SK-N-SH (cell line): ENCODE results near the gene STXBP1. TPM values are rescaled to one million over a fixed set of nuclear protein-coding genes. Genes with fewer than 3 reads are reported as not detected.
"Not testable (repeated sequence)": the region's sequence is repeated elsewhere in the genome, so short reads cannot be mapped to it uniquely, and the experiment has no call there.

Experiments used
- CTCF ChIA-PET: fragments of 300-600, 350-600 bp; formaldehyde crosslinking; extraction: SDS; loops from one replicate; lab custom pipeline; 2021; lab: Yijun Ruan, JAX
- POLR2A ChIA-PET: fragments of 350-600 bp; sonication (Branson Sonifier 250); formaldehyde crosslinking; extraction: SDS; loops from one replicate; lab custom pipeline; 2020; ENCODE audit warnings: antibody characterized with exemption, inconsistent platforms; lab: Yijun Ruan, JAX
- DNase-seq: peaks from one replicate; pipeline ENCODE4 v3.0.0; 2012
- H2AFZ ChIP-seq: fragments of 200-600 bp; sonication (generic); 2 replicates; pipeline ENCODE4 v1.8.1; 2016; ENCODE audit warnings: antibody characterized with exemption, mild to moderate bottlenecking, low read depth
- H3F3A ChIP-seq: fragments of 200-600 bp; sonication (generic); replicated peaks from 2 replicates; pipeline ENCODE3; 2016; ENCODE audit warnings: antibody characterized with exemption, mild to moderate bottlenecking; ENCODE audit not compliant: insufficient read depth
- H3K27ac ChIP-seq, 2 experiments: fragments of 200-500 bp in 1 of 2; fragments of 200-600 bp in 1 of 2; sonication (Bioruptor generic) in 1 of 2; sonication (generic), shearing (Covaris generic) in 1 of 2; 2 replicates each; pipeline versions ENCODE4 v1.5.1 to v1.6.1; 2014 to 2016; ENCODE audit warnings: low read depth in 2 of 2, inconsistent platforms in 1 of 2, low read length in 1 of 2, mild to moderate bottlenecking in 1 of 2, mixed read lengths in 1 of 2
- H3K27me3 ChIP-seq: fragments of 200-600 bp; sonication (generic), shearing (Covaris generic); 2 replicates; pipeline ENCODE4 v1.6.1; 2016; ENCODE audit warnings: mixed run types; ENCODE audit not compliant: insufficient read depth
- H3K36me3 ChIP-seq, 2 experiments: fragments of 200-500 bp in 1 of 2; fragments of 200-600 bp in 1 of 2; sonication (Bioruptor generic) in 1 of 2; sonication (generic) in 1 of 2; replicated peaks in 1 of 2; 2 replicates each; pipeline versions ENCODE3 to v1.5.1; 2014 to 2016; ENCODE audit warnings: low read length in 1 of 2, mild to moderate bottlenecking in 1 of 2; ENCODE audit not compliant: insufficient read depth in 2 of 2, control insufficient read depth in 1 of 2
- H3K4me1 ChIP-seq, 2 experiments: fragments of 200-500 bp in 1 of 2; fragments of 200-600 bp in 1 of 2; sonication (Bioruptor generic) in 1 of 2; sonication (generic), shearing (Covaris generic) in 1 of 2; 2 replicates each; pipeline versions ENCODE4 v1.5.1 to v1.6.1; 2014 to 2016; ENCODE audit warnings: low read depth in 1 of 2, low read length in 1 of 2, mixed run types in 1 of 2; ENCODE audit not compliant: insufficient read depth in 2 of 2, control insufficient read depth in 1 of 2
- H3K4me2 ChIP-seq: fragments of 200-600 bp; sonication (generic), shearing (Covaris generic); 2 replicates; pipeline ENCODE4 v1.6.1; 2017; ENCODE audit warnings: mixed run types
- H3K4me3 ChIP-seq, 2 experiments: fragments of 200-500 bp in 1 of 2; fragments of 200-600 bp in 1 of 2; sonication (Bioruptor generic) in 1 of 2; sonication (generic), shearing (Covaris generic) in 1 of 2; 2 replicates each; pipeline versions ENCODE4 v1.5.1 to v1.8.1; 2014 to 2016; ENCODE audit warnings: low read depth in 2 of 2, inconsistent platforms in 1 of 2, low read length in 1 of 2, mild to moderate bottlenecking in 1 of 2, mixed read lengths in 1 of 2, moderate library complexity in 1 of 2
- H3K79me2 ChIP-seq: fragments of 200-600 bp; sonication (generic); 2 replicates; pipeline ENCODE4 v1.8.1; 2017; ENCODE audit warnings: mild to moderate bottlenecking; ENCODE audit not compliant: insufficient read depth
- H3K9ac ChIP-seq: fragments of 200-600 bp; sonication (generic); 2 replicates; pipeline ENCODE4 v1.6.1; 2017; ENCODE audit warnings: mixed run types
- H3K9me2 ChIP-seq: fragments of 200-600 bp; sonication (generic); 2 replicates; pipeline ENCODE4 v1.6.1; 2017; ENCODE audit warnings: mixed run types
- H3K9me3 ChIP-seq: fragments of 200-600 bp; sonication (generic); 2 replicates; pipeline ENCODE4 v1.6.1; 2017; ENCODE audit warnings: mixed run types, mild to moderate bottlenecking, moderate library complexity
- H4K20me1 ChIP-seq: fragments of 200-600 bp; sonication (generic); 2 replicates; pipeline ENCODE4 v1.6.1; 2017; ENCODE audit warnings: mild to moderate bottlenecking, mixed run types; ENCODE audit not compliant: insufficient read depth
- CHD2 ChIP-seq: fragments of 150-350 bp; IDR thresholded peaks from 2 replicates; pipeline ENCODE4 v1.6.1; 2018; ENCODE audit warnings: low read length; ENCODE audit not compliant: partially characterized antibody
- EP300 ChIP-seq, 2 experiments: IDR thresholded peaks; 2 replicates each; pipeline versions ENCODE4 v1.4.0 to v1.6.1; 2012; ENCODE audit warnings: borderline replicate concordance in 1 of 2, low read depth in 1 of 2, low read length in 1 of 2
- FOSL2 ChIP-seq: IDR thresholded peaks from 2 replicates; pipeline ENCODE4 v1.4.0; 2012; ENCODE audit warnings: low read depth, mild to moderate bottlenecking, moderate library complexity, borderline replicate concordance
- FOXM1 ChIP-seq: IDR thresholded peaks from 2 replicates; pipeline ENCODE4 v1.4.0; 2012; ENCODE audit warnings: low read depth, mild to moderate bottlenecking
- GABPA ChIP-seq: IDR thresholded peaks from 2 replicates; pipeline ENCODE4 v1.4.0; 2012; ENCODE audit warnings: low read depth, mild to moderate bottlenecking
- GATA2 ChIP-seq: sonication (generic); formaldehyde crosslinking; IDR thresholded peaks from 2 replicates; pipeline ENCODE4 v1.5.0; 2020; ENCODE audit warnings: mild to moderate bottlenecking, missing genetic modification reagents
- MEF2A ChIP-seq: IDR thresholded peaks from 2 replicates; pipeline ENCODE4 v1.4.0; 2012; ENCODE audit warnings: low read depth, borderline replicate concordance
- NFIC ChIP-seq: IDR thresholded peaks from 2 replicates; pipeline ENCODE4 v1.4.0; 2012; ENCODE audit warnings: borderline replicate concordance
- NRF1 ChIP-seq: IDR thresholded peaks from 2 replicates; pipeline ENCODE4 v1.6.1; 2012; ENCODE audit warnings: low read depth, mild to moderate bottlenecking, low read length
- PBX3 ChIP-seq: IDR thresholded peaks from 2 replicates; pipeline ENCODE4; 2012
- POLR2AphosphoS5 ChIP-seq: IDR thresholded peaks from 2 replicates; pipeline ENCODE4 v1.6.1; 2012; ENCODE audit warnings: low read depth, low read length
- RFX5 ChIP-seq: IDR thresholded peaks from 2 replicates; pipeline ENCODE4 v1.6.1; 2012; ENCODE audit warnings: mild to moderate bottlenecking, improper control_type of control experiment, low read length
- SIN3A ChIP-seq: IDR thresholded peaks from 2 replicates; pipeline ENCODE4 v1.6.1; 2012; ENCODE audit warnings: low read depth, mild to moderate bottlenecking, low read length, moderate library complexity, borderline replicate concordance
- SMC3 ChIP-seq: IDR thresholded peaks from 2 replicates; pipeline ENCODE4 v1.6.1; 2012; ENCODE audit warnings: low read depth, low read length, improper control_type of control experiment
- TAF1 ChIP-seq: IDR thresholded peaks from 2 replicates; pipeline ENCODE4 v1.6.1; 2012; ENCODE audit warnings: low read depth, mild to moderate bottlenecking, low read length, moderate library complexity, borderline replicate concordance
- TCF12 ChIP-seq: IDR thresholded peaks from 2 replicates; pipeline ENCODE4 v1.4.0; 2012
- TEAD4 ChIP-seq: IDR thresholded peaks from 2 replicates; pipeline ENCODE4 v1.4.0; 2012; ENCODE audit warnings: mild to moderate bottlenecking, borderline replicate concordance; ENCODE audit not compliant: insufficient read depth
- YY1 ChIP-seq: IDR thresholded peaks from 2 replicates; pipeline ENCODE4 v1.4.0; 2012; ENCODE audit warnings: low read depth, mild to moderate bottlenecking
- ZBTB33 ChIP-seq: IDR thresholded peaks from 2 replicates; pipeline ENCODE4 v1.4.0; 2012; ENCODE audit warnings: low read depth, borderline replicate concordance
- WGBS: methylation state at CpG from one replicate; pipeline ENCODE4 v1.1.6; 2017; ENCODE audit warnings: low lambda C conversion rate; 5-methylcytosine and 5-hydroxymethylcytosine counted together
- polyA plus RNA-seq, 3 experiments: library from polyadenylated mRNA; depleted of rRNA; stranded (reverse); fragments of >200 nt; gene quantifications; 2 replicates each; pipeline ENCODE4 v1.2.3, GENCODE V29; 2012

The STXBP1 gene
- polyA plus RNA-seq, 1 of the 3 experiments (the other 2 are of a cell fraction) = 44.3 TPM

GRCh38 chr9:127614961-127615360, 2.9 kb downstream of the STXBP1 start:
- Histone ChIP-seq H4K20me1 (no peaks in the 10 kb centered on the region), H3K4me3 (no peak overlapping the region), H3F3A (no peaks in the 10 kb centered on the region), H3K27me3 (no peaks in the 10 kb centered on the region), H2AFZ (no peak overlapping the region), H3K9me3 (no peaks in the 10 kb centered on the region), H3K4me2 (no peak overlapping the region), H3K9ac (no peak overlapping the region), H3K27ac (no peak overlapping the region), H3K79me2 (peaks cover 42% of the 10 kb centered on the region), H3K36me3 (no peaks in the 10 kb centered on the region), H3K9me2 (no peaks in the 10 kb centered on the region), H3K4me1 (peaks cover 0 to 7% of the 10 kb centered on the region in 2 experiments; a peak in 1 of 4 replicates)
- POLR2A ChIA-PET = no interaction called here
- TF ChIP-seq FOSL2 = no peak
- no peak for TF ChIP-seq MEF2A
- TF ChIP-seq PBX3 = no peak
- no peak for TF ChIP-seq SIN3A
- TF ChIP-seq EP300 (IDR thresholded peaks at IDR 0.05; ENCODE audit: borderline replicate concordance in 1 of 2, low read depth in 1 of 2, low read length in 1 of 2) = no peak
- TF ChIP-seq SMC3 = no peak
- no peak for TF ChIP-seq TEAD4
- TF ChIP-seq ZBTB33 = no peak
- no peak for TF ChIP-seq GABPA
- no peak for TF ChIP-seq TAF1
- TF ChIP-seq NRF1 = no peak
- no peak for TF ChIP-seq RFX5
- no peak for TF ChIP-seq NFIC
- no peak for TF ChIP-seq FOXM1
- no peak for TF ChIP-seq TCF12
- TF ChIP-seq CHD2 = no peak
- no peak for TF ChIP-seq YY1
- no peak for TF ChIP-seq POLR2AphosphoS5
- no peak for TF ChIP-seq GATA2 (CRISPR knock-in tag)
- WGBS = 97% methylated on average over 3 of the region's 3 CpGs
- DNase-seq = no peak
- CTCF ChIA-PET = interaction anchor here (1.1 kb wide), 1 partner anchor 50 kb away, joined by 3 read pairs; no protein-coding TSS in a partner anchor

DNA sequence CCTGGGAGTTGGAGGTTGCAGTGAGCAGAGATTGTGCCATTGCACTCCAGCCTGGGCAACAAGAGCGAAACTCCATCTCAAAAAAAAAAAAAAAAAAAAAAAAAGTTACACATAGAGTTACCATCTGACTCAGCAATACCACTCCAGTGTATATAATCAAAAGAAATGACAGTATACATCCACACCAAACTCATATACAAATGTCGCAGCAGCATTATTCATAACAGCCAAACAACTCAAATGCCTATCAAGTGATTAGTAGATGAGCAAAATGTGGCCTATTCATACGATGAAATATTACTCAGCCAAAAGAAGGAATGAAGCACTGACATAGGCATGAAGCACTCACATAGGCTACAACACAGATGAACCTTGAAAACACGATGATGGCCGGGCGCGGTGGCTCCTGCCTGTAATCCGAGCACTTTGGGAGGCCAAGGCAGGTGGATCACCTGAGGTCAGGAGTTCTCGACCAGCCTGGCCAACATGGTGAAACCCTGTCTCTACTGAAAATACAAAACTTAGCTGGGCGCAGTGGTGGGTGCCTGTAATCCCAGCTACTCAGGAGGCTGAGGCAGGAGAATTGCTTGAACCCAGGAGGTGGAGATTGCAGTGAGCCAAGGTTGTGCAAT, 9.4 kb downstream of the STXBP1 start:
- H3K9ac ChIP-seq, H3K4me3 ChIP-seq, H3K4me1 ChIP-seq, H3K9me2 ChIP-seq, H3K9me3 ChIP-seq, H4K20me1 ChIP-seq, CTCF ChIA-PET, H3K4me2 ChIP-seq, H2AFZ ChIP-seq, H3K27me3 ChIP-seq, H3F3A ChIP-seq, POLR2A ChIA-PET, H3K36me3 ChIP-seq, H3K27ac ChIP-seq, DNase-seq: not testable (repeated sequence)
- H3K79me2 ChIP-seq = peaks cover 34% of the 10 kb centered on the region; the same call in 1 of the 2 replicates
- WGBS = 88% methylated on average over 10 of the region's 10 CpGs
